Measurements from ENCODE around the gene SPA17. TPM values are rescaled to one million over a fixed set of nuclear protein-coding genes. Genes with fewer than 3 reads are reported as not detected.

Gene SPA17
- total RNA-seq: 1.4 and 9.1 TPM in 2 replicates

GRCh38 chr11:124673333-124674167, at the start of gene SPA17, which contains the start of gene SIAE:
SPA17 (plus strand) TSS chr11:124673904; CDS start chr11:124675265, 1,361 bp downstream.
SIAE (minus strand) TSS chr11:124673739; CDS start chr11:124673708, 31 bp downstream.

DNA sequence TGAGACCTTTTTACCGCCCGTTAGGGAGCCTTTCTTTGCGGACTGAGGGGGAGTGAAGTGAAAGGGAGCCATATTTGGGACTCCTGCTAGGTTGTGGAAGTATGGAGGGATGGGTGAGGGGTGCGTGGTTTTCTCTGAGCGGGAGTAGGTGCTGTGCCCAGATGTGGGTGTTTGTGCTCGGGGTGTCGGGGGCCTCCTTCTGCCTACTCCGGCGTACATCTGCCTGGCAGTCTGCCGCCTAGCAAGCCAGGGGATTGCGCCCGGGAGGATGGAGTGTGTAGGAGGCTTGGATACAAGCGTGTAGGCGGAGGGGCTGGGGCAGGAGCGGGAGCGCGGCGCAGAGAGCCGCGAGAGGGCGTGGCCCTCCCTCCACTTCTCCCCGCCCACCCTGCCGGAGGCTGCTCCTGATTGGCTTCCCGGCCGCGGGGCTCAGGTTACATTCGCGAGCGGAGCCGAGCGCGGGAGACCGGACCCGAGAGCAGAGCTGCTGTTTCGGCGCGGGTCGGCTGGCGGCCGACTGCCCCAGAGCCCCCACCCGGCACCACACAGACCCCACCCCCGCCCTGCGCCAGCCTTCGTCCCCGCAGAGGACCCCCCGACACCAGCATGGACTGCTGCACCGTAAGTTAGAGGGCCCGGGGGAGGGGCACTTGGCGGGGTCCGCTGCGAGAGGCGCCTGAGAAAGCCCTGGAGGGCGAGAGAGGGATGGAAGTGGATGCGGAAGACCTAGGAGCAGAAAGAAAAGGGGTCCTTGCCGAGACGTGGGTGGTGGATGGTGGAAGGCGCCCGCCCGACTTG, 66.0 kb downstream of the SPA17 start, which contains the start of gene NRGN:
Gene NRGN, plus strand, starts transcription at position 464 of the 798 bp plus-strand sequence. Its CDS starts 143 bp downstream, at position 607.

Other genes starting within 250 kb of the SPA17 start
- gene OR8B4, start 249.0 kb upstream of the SPA17 start, total RNA-seq: not detected in 2 replicates
- gene OR8B8, start 228.2 kb upstream of the SPA17 start, total RNA-seq: not detected in 2 replicates
- gene OR8B12, start 130.2 kb upstream of the SPA17 start, total RNA-seq: not detected in 2 replicates
- gene OR8A1, start 103.9 kb upstream of the SPA17 start, total RNA-seq: not detected in 2 replicates
- gene PANX3, start 62.5 kb upstream of the SPA17 start, total RNA-seq: not detected in 2 replicates
- 16.8 and 23.3 TPM in 2 replicates for gene TBRG1, start 51.0 kb upstream of the SPA17 start, total RNA-seq
- 20.9 and 25.6 TPM in 2 replicates for gene SIAE, start 165 bp upstream of the SPA17 start, total RNA-seq
- gene NRGN, start 66.0 kb downstream of the SPA17 start, total RNA-seq: 6.6 TPM in 1 of 2 replicates, not detected in the other
- gene VSIG2, start 78.4 kb downstream of the SPA17 start, total RNA-seq: not detected in 2 replicates
- 0.35 and 6.4 TPM in 2 replicates for gene ESAM, start 88.4 kb downstream of the SPA17 start, total RNA-seq
- gene MSANTD2, start 126.5 kb downstream of the SPA17 start, total RNA-seq: 6.5 and 9.0 TPM in 2 replicates
- 16.0 and 36.2 TPM in 2 replicates for gene ROBO3, start 191.5 kb downstream of the SPA17 start, total RNA-seq
- 4.3 and 13.4 TPM in 2 replicates for gene ROBO4, start 224.0 kb downstream of the SPA17 start, total RNA-seq
- not detected in 2 replicates for gene HEPN1, start 245.3 kb downstream of the SPA17 start, total RNA-seq

All from pericardium fibroblast (primary cell).